ENCODE measurements around the gene CST9.

CST9 gene

DNA sequence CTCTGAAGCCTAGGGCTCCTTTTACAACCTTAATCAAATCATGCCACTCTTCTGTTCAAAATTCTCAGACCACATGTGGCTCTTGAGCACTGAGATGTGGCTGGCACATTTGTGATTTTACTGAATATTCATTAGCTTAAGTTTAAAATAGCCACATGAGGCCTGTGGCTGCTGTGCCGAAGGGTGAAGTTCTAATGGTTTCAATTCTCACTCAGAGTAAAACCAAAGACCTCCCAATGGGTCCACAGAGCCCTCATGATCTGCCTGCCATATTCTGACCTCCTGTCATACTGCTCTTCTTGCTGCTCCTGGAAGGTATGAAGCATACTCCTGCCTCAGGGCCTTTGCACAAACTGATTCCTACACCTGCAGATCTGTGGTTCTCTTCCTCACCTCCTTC is 39.9 kb upstream of the CST9 start:
- H3K9me3 ChIP-seq (ENCODE audit: low read length) = no peaks in the 10 kb centered on the region
- no peak overlapping the region for H3K9ac ChIP-seq (ENCODE audit: low read length)
- no peak overlapping the region for H3K4me3 ChIP-seq (ENCODE audit: low read depth in 1 of 2, low read length in 2 of 2)
- H3K4me1 ChIP-seq (ENCODE audit: insufficient read depth, low read length) = peaks cover 11% of the 10 kb centered on the region
- no peaks in the 10 kb centered on the region for H3K36me3 ChIP-seq (ENCODE audit: insufficient read depth, low read length)
- no peak overlapping the region for H3K27ac ChIP-seq (ENCODE audit: low read depth, low read length)
- H3K27me3 ChIP-seq (ENCODE audit: control insufficient read depth in 1 of 2, insufficient read depth in 2 of 2, low read length in 2 of 2) = no peaks in the 10 kb centered on the region

DNA sequence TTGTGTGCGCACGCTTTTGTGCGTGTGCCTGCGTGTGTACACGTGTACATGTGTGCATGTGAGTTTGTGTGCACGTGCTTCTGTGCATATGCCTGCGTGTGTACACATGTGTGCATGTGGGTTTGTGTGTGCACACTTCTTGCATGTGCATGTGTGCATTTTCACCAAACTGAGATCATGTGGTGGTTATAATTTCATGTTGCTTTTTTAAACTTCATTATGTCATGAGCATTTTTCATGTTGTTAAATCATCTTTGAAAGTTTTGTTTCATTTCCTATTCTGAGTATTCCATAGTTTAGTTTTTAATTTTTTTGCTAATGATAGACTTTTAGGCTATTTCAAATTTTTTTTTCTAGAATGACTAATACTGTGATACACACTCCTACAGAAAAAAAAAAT is 38.4 kb upstream of the CST9 start:
- no peak overlapping the region for H3K27ac ChIP-seq (ENCODE audit: low read depth, low read length)
- no peak overlapping the region for H3K4me3 ChIP-seq (ENCODE audit: low read depth in 1 of 2, low read length in 2 of 2)
- H3K27me3 ChIP-seq (ENCODE audit: control insufficient read depth in 1 of 2, insufficient read depth in 2 of 2, low read length in 2 of 2) = no peaks in the 10 kb centered on the region
- peaks cover 11% of the 10 kb centered on the region for H3K4me1 ChIP-seq (ENCODE audit: insufficient read depth, low read length)
- H3K36me3 ChIP-seq (ENCODE audit: insufficient read depth, low read length) = no peaks in the 10 kb centered on the region
- no peaks in the 10 kb centered on the region for H3K9me3 ChIP-seq (ENCODE audit: low read length)
- no peak overlapping the region for H3K9ac ChIP-seq (ENCODE audit: low read length)

DNA sequence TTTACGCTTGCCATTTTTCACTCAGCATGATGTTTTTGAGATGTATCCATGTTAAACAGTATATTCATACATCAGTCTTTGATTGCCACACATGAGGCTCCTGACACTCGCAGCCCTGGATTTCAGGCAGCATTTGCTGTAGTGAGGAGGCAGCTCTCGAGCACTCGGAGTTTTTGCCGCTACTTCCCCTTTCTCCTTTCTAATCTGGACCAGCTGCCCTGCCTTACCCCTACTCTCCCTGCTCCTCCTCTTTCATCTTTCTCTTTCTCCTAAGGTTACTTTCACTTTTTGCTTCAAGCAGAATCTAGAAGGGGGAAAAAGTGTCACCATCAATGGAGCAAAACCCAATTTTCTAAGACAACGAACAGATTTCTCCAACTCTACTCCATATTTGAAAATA is 37.9 kb upstream of the CST9 start:
- Histone ChIP-seq H3K9ac (ENCODE audit: low read length) (no peak overlapping the region), H3K9me3 (ENCODE audit: low read length) (no peaks in the 10 kb centered on the region), H3K27ac (ENCODE audit: low read depth, low read length) (no peak overlapping the region), H3K4me1 (ENCODE audit: insufficient read depth, low read length) (peaks cover 11% of the 10 kb centered on the region), H3K36me3 (ENCODE audit: insufficient read depth, low read length) (no peaks in the 10 kb centered on the region), H3K4me3 (ENCODE audit: low read depth in 1 of 2, low read length in 2 of 2) (no peak overlapping the region), H3K27me3 (ENCODE audit: control insufficient read depth in 1 of 2, insufficient read depth in 2 of 2, low read length in 2 of 2) (no peaks in the 10 kb centered on the region)

DNA sequence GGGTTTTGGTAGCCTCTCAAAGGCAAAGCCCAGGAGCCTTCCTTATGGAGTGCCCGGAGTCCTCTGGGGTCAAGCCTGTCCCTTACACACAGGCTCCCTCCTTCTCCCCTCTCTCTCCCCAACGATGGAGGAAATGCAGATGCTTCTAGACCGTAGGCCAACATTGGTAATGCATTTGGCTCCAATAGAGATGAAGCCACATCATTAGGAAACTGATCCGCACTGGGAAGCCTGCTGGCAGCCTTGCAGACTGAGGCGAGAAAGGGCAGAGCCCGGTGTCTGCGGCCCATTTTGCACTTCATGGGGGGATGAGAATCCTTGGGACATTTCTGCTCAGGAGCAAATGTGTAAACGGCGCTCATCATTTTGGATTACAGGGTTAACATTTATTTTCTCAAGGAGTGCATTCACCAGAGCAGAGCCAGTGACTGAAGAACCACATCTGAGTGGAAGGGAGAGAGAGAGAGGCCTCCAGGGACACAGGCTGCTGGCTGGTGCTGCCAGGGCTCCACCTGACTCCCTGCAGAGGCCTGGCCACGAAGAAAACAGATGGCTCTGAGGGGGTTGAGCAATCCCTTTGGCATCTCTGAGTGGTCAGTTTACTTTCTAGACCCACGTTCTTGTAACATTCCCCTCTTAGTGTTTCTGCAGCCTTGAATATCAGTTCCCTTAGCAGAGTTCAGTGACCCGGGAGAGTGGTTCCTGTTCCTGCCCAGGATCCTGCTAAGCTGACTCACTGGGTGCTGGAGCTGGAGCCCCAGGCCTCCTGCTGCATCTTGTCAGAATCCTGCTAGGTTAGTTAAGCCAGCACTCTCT is 36.4 kb upstream of the CST9 start:
- Histone ChIP-seq H3K9me3 (ENCODE audit: low read length) (no peaks in the 10 kb centered on the region), H3K9ac (ENCODE audit: low read length) (no peak overlapping the region), H3K4me1 (ENCODE audit: insufficient read depth, low read length) (peaks cover 11% of the 10 kb centered on the region), H3K27ac (ENCODE audit: low read depth, low read length) (peak overlapping the region; percentile 42), H3K27me3 (ENCODE audit: control insufficient read depth in 1 of 2, insufficient read depth in 2 of 2, low read length in 2 of 2) (no peaks in the 10 kb centered on the region), H3K4me3 (ENCODE audit: low read depth in 1 of 2, low read length in 2 of 2) (no peak overlapping the region), H3K36me3 (ENCODE audit: insufficient read depth, low read length) (no peaks in the 10 kb centered on the region)

DNA sequence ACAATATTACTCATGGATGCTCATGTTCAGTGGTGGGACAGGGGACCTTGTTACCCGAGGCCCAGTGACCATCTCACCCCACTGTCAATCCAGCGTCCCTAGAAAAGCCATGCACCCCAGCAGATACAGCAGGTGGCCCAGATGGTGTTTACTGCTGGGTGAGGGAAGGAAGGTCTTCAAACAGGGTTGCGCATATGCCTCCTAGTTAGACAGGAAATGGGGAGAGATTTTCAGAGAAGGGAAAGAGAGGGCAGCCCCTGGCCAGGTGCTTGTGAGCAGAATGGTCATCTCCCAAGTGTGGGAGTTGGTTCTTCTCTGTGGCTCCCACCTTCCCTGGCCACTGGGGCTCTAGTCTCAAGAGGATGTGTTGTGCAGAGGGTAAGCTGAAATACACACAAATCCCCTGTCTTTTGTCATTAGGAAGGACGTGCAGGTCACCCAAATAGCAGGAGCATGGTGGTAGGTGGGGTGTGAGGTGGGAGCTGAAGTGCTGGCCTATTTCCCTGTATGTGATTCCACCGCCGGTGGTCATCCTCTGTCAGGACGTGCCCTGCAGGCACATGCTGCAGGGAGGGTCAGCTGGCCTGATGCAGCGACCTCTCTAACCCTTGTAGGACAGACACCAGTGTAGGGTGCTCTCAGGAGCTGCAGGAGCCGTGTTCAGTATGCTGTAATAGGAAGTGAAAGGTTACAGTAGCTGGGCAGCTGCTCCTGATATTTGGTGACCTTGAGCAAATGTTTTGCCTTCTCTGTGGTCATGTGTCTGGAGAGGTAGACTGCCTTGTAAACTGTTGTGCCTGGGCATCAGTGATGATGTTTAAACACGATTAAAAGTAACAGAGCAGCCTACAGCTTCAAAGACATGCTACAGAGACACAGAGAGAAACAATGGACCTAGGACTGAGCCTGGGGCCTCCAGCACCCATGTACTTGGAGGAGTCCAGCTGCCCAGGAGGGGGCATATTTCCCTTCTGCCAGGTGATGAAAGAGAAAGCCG is 35.3 kb upstream of the CST9 start:
- no peaks in the 10 kb centered on the region for H3K9me3 ChIP-seq (ENCODE audit: low read length)
- H3K9ac ChIP-seq (ENCODE audit: low read length) = no peak overlapping the region
- H3K36me3 ChIP-seq (ENCODE audit: insufficient read depth, low read length) = no peaks in the 10 kb centered on the region
- no peaks in the 10 kb centered on the region for H3K27me3 ChIP-seq (ENCODE audit: control insufficient read depth in 1 of 2, insufficient read depth in 2 of 2, low read length in 2 of 2)
- H3K4me3 ChIP-seq (ENCODE audit: low read depth in 1 of 2, low read length in 2 of 2) = no peak overlapping the region
- no peak overlapping the region for H3K27ac ChIP-seq (ENCODE audit: low read depth, low read length)
- H3K4me1 ChIP-seq (ENCODE audit: insufficient read depth, low read length) = peaks cover 19% of the 10 kb centered on the region

DNA sequence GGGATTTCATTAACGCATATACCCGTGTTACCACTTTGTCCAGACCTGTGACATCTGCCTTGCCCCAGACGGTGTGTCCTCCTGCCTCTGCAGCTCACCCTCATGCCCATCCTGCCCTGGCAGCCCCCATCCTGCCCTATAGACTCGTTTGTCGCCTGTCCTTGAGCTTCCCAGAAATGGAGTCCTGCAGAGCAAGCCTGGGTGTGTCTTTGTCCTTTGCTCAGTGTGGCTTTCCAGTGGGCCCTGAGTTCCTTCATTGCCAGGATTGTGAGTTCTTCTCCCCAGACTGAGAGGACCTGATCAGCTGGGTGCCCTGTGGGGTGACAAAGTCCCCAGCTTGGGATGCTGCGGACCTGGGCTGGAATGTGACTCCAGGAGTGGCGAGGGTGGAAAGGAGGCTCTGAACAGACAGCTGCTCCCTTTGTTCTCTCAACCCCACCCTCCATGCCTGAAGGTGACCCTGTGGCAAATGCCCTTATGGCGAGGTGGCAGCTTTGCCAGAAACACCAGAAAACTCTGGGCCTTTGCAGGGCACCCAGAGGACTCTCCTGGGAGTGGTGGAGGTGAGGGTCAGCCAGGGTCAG is 34.4 kb upstream of the CST9 start:
- no peak overlapping the region for H3K9ac ChIP-seq (ENCODE audit: low read length)
- no peaks in the 10 kb centered on the region for H3K9me3 ChIP-seq (ENCODE audit: low read length)
- H3K36me3 ChIP-seq (ENCODE audit: insufficient read depth, low read length) = peaks cover under 1% of the 10 kb centered on the region
- H3K4me3 ChIP-seq (ENCODE audit: low read depth in 1 of 2, low read length in 2 of 2) = no peak overlapping the region
- no peak overlapping the region for H3K27ac ChIP-seq (ENCODE audit: low read depth, low read length)
- H3K27me3 ChIP-seq (ENCODE audit: control insufficient read depth in 1 of 2, insufficient read depth in 2 of 2, low read length in 2 of 2) = no peaks in the 10 kb centered on the region
- peaks cover 28% of the 10 kb centered on the region for H3K4me1 ChIP-seq (ENCODE audit: insufficient read depth, low read length)

DNA sequence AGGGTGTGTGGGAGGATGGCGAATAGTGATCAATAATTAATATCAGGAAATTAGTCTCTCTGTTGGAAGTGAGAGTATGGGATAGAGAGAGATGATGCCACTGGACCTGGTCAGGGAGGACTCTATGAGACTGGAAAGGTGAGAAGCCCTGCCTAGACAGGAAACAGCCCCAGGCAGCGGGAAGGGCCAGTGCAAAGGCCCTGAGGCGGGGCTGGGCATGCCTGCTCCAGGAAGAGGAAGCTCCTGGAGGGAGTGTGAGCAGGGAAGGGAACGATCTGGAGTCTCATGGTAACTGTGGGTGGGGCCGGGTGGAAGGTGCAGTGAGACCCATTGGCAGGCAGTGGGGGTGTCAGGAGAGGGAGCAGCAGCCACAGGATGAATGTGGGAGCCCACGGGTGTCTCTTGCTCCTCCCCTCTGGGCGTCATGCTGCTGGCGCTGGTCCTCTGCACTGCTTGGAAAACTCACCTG is 33.8 kb upstream of the CST9 start:
- Histone ChIP-seq H3K27ac (ENCODE audit: low read depth, low read length) (no peak overlapping the region), H3K4me1 (ENCODE audit: insufficient read depth, low read length) (peaks cover 34% of the 10 kb centered on the region), H3K4me3 (ENCODE audit: low read depth in 1 of 2, low read length in 2 of 2) (no peak overlapping the region), H3K9ac (ENCODE audit: low read length) (no peak overlapping the region), H3K27me3 (ENCODE audit: control insufficient read depth in 1 of 2, insufficient read depth in 2 of 2, low read length in 2 of 2) (no peaks in the 10 kb centered on the region), H3K9me3 (ENCODE audit: low read length) (no peaks in the 10 kb centered on the region), H3K36me3 (ENCODE audit: insufficient read depth, low read length) (peaks cover 6% of the 10 kb centered on the region)

DNA sequence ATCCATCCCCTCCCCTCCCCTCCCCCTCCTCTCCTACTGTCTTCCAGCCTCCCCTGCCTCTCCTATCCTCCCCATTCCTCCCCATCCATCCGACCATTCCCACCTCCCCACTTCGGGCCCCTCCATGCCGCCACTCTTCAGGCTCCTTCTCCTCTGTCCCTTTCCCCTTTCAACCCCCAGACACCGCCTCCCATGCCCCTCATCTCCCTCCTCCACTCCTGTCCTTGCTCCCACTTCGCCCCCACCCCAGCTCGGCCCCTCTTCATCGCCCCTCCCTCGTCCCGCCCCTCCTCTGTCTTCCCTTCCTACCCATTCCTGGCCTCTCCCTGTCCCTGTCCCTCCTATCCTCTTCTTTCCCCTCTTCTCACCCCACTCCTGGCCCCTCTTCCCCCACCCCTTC is 32.6 kb upstream of the CST9 start:
- H3K9me3 ChIP-seq (ENCODE audit: low read length) = no peaks in the 10 kb centered on the region
- H3K36me3 ChIP-seq (ENCODE audit: insufficient read depth, low read length) = peaks cover 9% of the 10 kb centered on the region
- H3K27ac ChIP-seq (ENCODE audit: low read depth, low read length) = no peak overlapping the region
- no peaks in the 10 kb centered on the region for H3K27me3 ChIP-seq (ENCODE audit: control insufficient read depth in 1 of 2, insufficient read depth in 2 of 2, low read length in 2 of 2)
- no peak overlapping the region for H3K4me3 ChIP-seq (ENCODE audit: low read depth in 1 of 2, low read length in 2 of 2)
- peaks cover 37% of the 10 kb centered on the region for H3K4me1 ChIP-seq (ENCODE audit: insufficient read depth, low read length)
- H3K9ac ChIP-seq (ENCODE audit: low read length) = no peak overlapping the region

DNA sequence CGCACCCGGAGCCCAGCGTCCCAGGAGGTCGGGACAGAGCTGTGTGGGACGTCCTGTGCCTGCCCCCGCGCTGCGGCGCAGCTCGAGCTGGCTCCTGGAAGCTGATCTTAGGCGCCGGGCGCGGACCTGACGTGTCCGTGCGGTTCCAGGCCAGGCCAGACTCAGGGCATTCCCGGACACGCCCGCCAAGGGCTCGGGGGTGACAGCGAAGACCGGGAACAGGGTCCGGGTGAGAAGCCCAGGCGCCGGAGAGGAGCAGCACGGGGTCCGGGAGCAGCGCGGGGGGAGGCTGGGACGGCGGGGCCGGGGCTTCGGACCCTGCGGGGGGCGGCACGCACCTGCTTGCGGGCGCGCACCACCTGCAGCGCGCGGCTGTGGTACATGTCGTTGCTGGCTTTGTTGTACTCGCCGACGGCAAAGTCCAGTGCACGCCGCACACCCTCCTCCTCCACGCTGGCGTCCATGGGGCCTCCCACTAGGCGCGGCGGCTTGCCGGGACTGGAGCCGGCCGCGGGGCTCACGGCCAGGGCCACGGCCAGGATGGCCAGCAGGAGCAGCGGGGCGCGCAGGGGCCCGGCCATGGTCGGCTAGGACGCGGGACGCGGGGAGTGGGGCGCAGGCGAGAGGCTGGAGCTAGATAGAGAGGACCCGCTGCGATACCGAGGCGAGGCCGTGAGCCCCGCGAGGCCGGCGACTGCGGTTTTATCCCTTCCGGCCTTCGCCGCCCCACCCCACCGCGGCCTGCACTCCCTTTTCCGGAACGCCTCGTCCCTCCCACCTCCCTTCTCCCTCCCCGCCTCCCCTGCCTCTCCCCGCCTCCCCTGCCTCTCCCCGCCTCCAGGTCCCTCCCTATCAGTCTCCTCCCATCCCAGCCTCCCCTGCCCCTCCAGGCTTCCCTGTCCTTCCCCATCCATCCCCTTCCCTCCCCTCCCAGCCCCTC is 31.8 kb upstream of the CST9 start, which contains the start of gene CST3:
Gene CST3, minus strand, starts transcription at position 674 of the 940 bp plus-strand sequence. Its CDS starts 93 bp downstream, at position 581.
- no peaks in the 10 kb centered on the region for H3K9me3 ChIP-seq (ENCODE audit: low read length)
- no peaks in the 10 kb centered on the region for H3K27me3 ChIP-seq (ENCODE audit: control insufficient read depth in 1 of 2, insufficient read depth in 2 of 2, low read length in 2 of 2)
- peak within 1 kb of the TSS; percentile 73 to 85 for H3K4me3 ChIP-seq (ENCODE audit: low read depth in 1 of 2, low read length in 2 of 2)
- peak within 1 kb of the TSS; percentile 93 for H3K27ac ChIP-seq (ENCODE audit: low read depth, low read length)
- peaks cover 34% of the 10 kb centered on the region for H3K4me1 ChIP-seq (ENCODE audit: insufficient read depth, low read length)
- H3K9ac ChIP-seq (ENCODE audit: low read length) = peak within 1 kb of the TSS; percentile 37
- H3K36me3 ChIP-seq (ENCODE audit: insufficient read depth, low read length) = peaks cover 13% of the 10 kb centered on the region

DNA sequence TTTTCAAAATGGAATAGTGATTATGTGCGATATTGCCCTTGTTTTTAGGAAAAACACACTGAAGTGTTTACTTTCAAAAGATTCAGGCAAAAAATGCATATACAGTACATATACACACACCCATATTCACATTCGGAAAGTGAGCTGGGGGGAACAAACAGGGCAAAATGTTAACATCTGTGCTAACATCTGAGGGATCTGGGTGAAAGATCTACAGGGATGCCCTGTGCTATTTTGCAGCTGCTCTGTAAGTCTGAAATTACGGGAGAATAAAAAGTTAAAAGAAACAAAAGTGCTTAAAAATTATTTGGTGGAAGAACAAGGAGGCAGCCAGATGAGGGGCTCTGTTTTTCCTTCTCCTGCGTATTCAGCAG is 31.2 kb upstream of the CST9 start:
- Histone ChIP-seq H3K9me3 (ENCODE audit: low read length) (no peaks in the 10 kb centered on the region), H3K27me3 (ENCODE audit: control insufficient read depth in 1 of 2, insufficient read depth in 2 of 2, low read length in 2 of 2) (no peaks in the 10 kb centered on the region), H3K9ac (ENCODE audit: low read length) (peak overlapping the region; percentile 37), H3K36me3 (ENCODE audit: insufficient read depth, low read length) (peaks cover 19% of the 10 kb centered on the region), H3K27ac (ENCODE audit: low read depth, low read length) (peak overlapping the region; percentile 93), H3K4me1 (ENCODE audit: insufficient read depth, low read length) (peaks cover 28% of the 10 kb centered on the region), H3K4me3 (ENCODE audit: low read depth in 1 of 2, low read length in 2 of 2) (peak overlapping the region; percentile 73 to 85)

Measured in muscle layer of colon (tissue), 2 donors.